Tibial nerve (tissue), 3 donors: ENCODE measurements around the gene PRRG1.

Source experiments
- POLR2A ChIP-seq, 2 donors: fragments of 450-650 bp; IDR thresholded peaks; one replicate each; pipeline ENCODE4 v1.6.1; 2017; ENCODE audit warnings: antibody characterized with exemption in 2 of 2, mild to moderate bottlenecking in 2 of 2, moderate library complexity in 2 of 2
- TF ChIP-seq, protein P1 (sequence below), 5 experiments: fragments of 200-600 bp in 3 of 5; fragments of 450-650 bp in 2 of 5; sonication (generic) in 3 of 5; IDR thresholded peaks; one replicate each; pipeline ENCODE4 v1.5.1; 2016 to 2019; ENCODE audit warnings: antibody characterized with exemption in 5 of 5, mild to moderate bottlenecking in 3 of 5, moderate library complexity in 2 of 5

DNA sequence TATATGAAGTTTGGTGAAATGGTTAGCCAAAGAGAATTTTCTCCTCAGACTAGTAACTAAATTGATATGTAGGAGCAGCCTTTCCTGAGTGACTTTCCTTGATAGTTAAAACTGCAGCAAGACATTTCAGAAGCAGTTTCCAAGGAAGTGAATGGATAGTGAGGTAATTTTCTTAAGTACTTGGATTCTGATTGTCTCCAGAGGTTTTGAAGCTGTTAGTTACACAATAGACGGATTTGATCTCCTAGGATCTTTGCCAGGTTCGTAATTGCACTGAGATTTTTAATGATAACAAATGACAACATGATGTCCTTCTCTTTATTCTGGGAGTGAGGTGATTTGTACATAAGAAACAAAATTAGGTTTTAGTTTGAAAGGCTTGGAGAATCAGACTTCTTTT is 29.2 kb downstream of the PRRG1 start:
- no peak for TF ChIP-seq POLR2A (IDR thresholded peaks at IDR 0.05)
- TF ChIP-seq, protein P1, sequence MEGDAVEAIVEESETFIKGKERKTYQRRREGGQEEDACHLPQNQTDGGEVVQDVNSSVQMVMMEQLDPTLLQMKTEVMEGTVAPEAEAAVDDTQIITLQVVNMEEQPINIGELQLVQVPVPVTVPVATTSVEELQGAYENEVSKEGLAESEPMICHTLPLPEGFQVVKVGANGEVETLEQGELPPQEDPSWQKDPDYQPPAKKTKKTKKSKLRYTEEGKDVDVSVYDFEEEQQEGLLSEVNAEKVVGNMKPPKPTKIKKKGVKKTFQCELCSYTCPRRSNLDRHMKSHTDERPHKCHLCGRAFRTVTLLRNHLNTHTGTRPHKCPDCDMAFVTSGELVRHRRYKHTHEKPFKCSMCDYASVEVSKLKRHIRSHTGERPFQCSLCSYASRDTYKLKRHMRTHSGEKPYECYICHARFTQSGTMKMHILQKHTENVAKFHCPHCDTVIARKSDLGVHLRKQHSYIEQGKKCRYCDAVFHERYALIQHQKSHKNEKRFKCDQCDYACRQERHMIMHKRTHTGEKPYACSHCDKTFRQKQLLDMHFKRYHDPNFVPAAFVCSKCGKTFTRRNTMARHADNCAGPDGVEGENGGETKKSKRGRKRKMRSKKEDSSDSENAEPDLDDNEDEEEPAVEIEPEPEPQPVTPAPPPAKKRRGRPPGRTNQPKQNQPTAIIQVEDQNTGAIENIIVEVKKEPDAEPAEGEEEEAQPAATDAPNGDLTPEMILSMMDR (IDR thresholded peaks at IDR 0.05) = no peak
